SIG-M5 treated with dmso at 0.1 percent for 504 hours (cell line): ENCODE measurements around the gene CIBAR2.
"Not testable (repeated sequence)": the region's sequence is repeated elsewhere in the genome, so short reads cannot be mapped to it uniquely, and the experiment has no call there.

Source experiments
- DNase-seq: peaks from one replicate; lab custom pipeline; 2025; ENCODE audit not compliant: unreplicated experiment; lab: John Stamatoyannopoulos, UW

CIBAR2 gene

GRCh38 chr16:85128079-85128837, 16.0 kb upstream of the CIBAR2 start:
- DNase-seq, result no peak

GRCh38 chr16:85127379-85127723, 15.1 kb upstream of the CIBAR2 start:
- no peak for DNase-seq

GRCh38 chr16:85126705-85127378, 14.6 kb upstream of the CIBAR2 start:
- DNase-seq, result no peak

- DNase-seq, result no peak
Measured at GRCh38 chr16:85126394-85126704, 14.1 kb upstream of the CIBAR2 start.

- DNase-seq, result no peak
Measured at GRCh38 chr16:85125570-85126393, 13.5 kb upstream of the CIBAR2 start.

GRCh38 chr16:85124636-85125346, 12.5 kb upstream of the CIBAR2 start:
- DNase-seq, result no peak

GRCh38 chr16:85123891-85124635, 11.8 kb upstream of the CIBAR2 start:
- DNase-seq, result no peak

GRCh38 chr16:85123441-85123840, 11.2 kb upstream of the CIBAR2 start:
- not testable (repeated sequence) for DNase-seq

GRCh38 chr16:85120006-85120340, 7.7 kb upstream of the CIBAR2 start:
- DNase-seq, result no peak

GRCh38 chr16:85117418-85117817, 5.1 kb upstream of the CIBAR2 start:
- no peak for DNase-seq

GRCh38 chr16:85114909-85115567, 2.8 kb upstream of the CIBAR2 start:
- peak; percentile 75 for DNase-seq

- no peak for DNase-seq
Measured at GRCh38 chr16:85113913-85114312, 1.6 kb upstream of the CIBAR2 start.

- DNase-seq, result no peak
Measured at GRCh38 chr16:85113168-85113733, 979 bp upstream of the CIBAR2 start.

GRCh38 chr16:85111184-85111583, 1.1 kb downstream of the CIBAR2 start:
- no peak for DNase-seq

- no peak for DNase-seq
Measured at GRCh38 chr16:85110105-85110504, 2.2 kb downstream of the CIBAR2 start.

- DNase-seq, result no peak
Measured at GRCh38 chr16:85107532-85107931, 4.7 kb downstream of the CIBAR2 start.

- DNase-seq, result no peak
Measured at GRCh38 chr16:85107083-85107482, 5.2 kb downstream of the CIBAR2 start.

- DNase-seq, result no peak
Measured at GRCh38 chr16:85105475-85105874, 6.8 kb downstream of the CIBAR2 start.

- DNase-seq, result peak; percentile 10
Measured at GRCh38 chr16:85104821-85105391, 7.4 kb downstream of the CIBAR2 start.

- no peak for DNase-seq
Measured at GRCh38 chr16:85104147-85104546, 8.1 kb downstream of the CIBAR2 start.
